GM12872 (cell line): ENCODE results near the gene VPS35L.

Experiments used
- TF ChIP-seq, protein P1 (sequence below): IDR thresholded peaks from 3 replicates; pipeline ENCODE4 v1.5.1; 2011; ENCODE audit warnings: low read depth, mild to moderate bottlenecking, low read length, moderate library complexity; ENCODE audit not compliant: insufficient read depth

Gene VPS35L

DNA sequence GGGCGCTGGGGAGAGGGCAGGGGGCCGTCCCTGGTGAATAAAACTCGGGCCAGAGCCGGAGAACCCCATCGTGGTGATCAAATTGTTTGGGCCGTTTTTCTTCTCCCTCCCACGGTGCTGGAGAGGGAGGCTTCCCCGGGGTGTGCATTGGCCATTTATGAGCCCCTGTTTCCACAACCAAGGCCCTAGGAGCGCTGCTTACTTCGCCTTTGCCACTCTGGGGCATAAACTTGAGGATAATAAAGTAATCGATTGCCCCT is 31.2 kb upstream of the VPS35L start:
- TF ChIP-seq, protein P1, sequence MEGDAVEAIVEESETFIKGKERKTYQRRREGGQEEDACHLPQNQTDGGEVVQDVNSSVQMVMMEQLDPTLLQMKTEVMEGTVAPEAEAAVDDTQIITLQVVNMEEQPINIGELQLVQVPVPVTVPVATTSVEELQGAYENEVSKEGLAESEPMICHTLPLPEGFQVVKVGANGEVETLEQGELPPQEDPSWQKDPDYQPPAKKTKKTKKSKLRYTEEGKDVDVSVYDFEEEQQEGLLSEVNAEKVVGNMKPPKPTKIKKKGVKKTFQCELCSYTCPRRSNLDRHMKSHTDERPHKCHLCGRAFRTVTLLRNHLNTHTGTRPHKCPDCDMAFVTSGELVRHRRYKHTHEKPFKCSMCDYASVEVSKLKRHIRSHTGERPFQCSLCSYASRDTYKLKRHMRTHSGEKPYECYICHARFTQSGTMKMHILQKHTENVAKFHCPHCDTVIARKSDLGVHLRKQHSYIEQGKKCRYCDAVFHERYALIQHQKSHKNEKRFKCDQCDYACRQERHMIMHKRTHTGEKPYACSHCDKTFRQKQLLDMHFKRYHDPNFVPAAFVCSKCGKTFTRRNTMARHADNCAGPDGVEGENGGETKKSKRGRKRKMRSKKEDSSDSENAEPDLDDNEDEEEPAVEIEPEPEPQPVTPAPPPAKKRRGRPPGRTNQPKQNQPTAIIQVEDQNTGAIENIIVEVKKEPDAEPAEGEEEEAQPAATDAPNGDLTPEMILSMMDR, result no peak

- TF ChIP-seq, protein P1, result no peak
Observed at GRCh38 chr16:19524616-19525384, 30.7 kb upstream of the VPS35L start.

GRCh38 chr16:19525385-19525723 is 30.1 kb upstream of the VPS35L start:
- TF ChIP-seq, protein P1, result no peak

- TF ChIP-seq, protein P1, result no peak
Observed at GRCh38 chr16:19527161-19527560, 28.3 kb upstream of the VPS35L start.

GRCh38 chr16:19528666-19529065 is 26.8 kb upstream of the VPS35L start:
- TF ChIP-seq, protein P1, result no peak

- TF ChIP-seq, protein P1, result no peak
Observed at GRCh38 chr16:19532601-19533000, 22.9 kb upstream of the VPS35L start.

- TF ChIP-seq, protein P1, result no peak
Observed at GRCh38 chr16:19540241-19540970, 15.1 kb upstream of the VPS35L start.
